HL-60 (cell line): Measurements from ENCODE around the gene HBA1.

ENCODE experiments used
- POLR2AphosphoS5 ChIP-seq: IDR thresholded peaks from 2 replicates; pipeline ENCODE4 v1.6.1; 2012; ENCODE audit warnings: low read depth
- TF ChIP-seq, protein P1 (sequence below): IDR thresholded peaks from one replicate; pipeline ENCODE4 v1.5.1; 2011; ENCODE audit warnings: low read length, control low read depth, inconsistent platforms; ENCODE audit not compliant: insufficient read depth

DNA sequence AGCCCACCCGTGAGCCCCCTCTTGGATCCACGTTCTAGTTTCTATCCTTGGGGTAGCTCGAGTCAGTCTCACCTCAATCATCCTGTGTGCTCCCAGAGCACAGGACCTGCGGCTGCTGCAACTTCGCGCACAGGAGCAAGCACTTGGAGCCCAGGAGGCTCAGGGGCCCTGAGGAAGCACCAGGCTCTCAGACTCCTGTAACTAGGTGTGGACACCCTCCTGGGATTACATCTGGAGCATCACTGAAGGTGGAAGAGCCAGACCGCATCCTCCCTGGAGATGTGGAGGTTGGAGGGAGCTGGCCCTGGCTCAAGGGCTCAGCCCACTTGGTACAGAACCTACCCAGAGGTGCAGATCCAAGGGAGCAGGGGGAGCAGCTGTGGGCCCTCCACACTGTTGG is 6.5 kb downstream of the HBA1 start:
- TF ChIP-seq, protein P1, sequence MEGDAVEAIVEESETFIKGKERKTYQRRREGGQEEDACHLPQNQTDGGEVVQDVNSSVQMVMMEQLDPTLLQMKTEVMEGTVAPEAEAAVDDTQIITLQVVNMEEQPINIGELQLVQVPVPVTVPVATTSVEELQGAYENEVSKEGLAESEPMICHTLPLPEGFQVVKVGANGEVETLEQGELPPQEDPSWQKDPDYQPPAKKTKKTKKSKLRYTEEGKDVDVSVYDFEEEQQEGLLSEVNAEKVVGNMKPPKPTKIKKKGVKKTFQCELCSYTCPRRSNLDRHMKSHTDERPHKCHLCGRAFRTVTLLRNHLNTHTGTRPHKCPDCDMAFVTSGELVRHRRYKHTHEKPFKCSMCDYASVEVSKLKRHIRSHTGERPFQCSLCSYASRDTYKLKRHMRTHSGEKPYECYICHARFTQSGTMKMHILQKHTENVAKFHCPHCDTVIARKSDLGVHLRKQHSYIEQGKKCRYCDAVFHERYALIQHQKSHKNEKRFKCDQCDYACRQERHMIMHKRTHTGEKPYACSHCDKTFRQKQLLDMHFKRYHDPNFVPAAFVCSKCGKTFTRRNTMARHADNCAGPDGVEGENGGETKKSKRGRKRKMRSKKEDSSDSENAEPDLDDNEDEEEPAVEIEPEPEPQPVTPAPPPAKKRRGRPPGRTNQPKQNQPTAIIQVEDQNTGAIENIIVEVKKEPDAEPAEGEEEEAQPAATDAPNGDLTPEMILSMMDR = no peak
- 0 out of 2 replicates have a peak, but pooled peaks have one; percentile 30 for TF ChIP-seq POLR2AphosphoS5
